ENCODE data around the gene P2RY8. TPM values are rescaled to one million over a fixed set of nuclear protein-coding genes. Genes with fewer than 3 reads are reported as not detected.

Gene P2RY8
- total and polyA plus RNA-seq, 2 of the 4 experiments (the other 2 are of a cell fraction): not detected

- no peak overlapping the region for H4K5ac ChIP-seq (ENCODE audit: low read depth, low read length)
- H3K36me3 ChIP-seq (ENCODE audit: control insufficient read depth, insufficient read depth, low read length): peaks cover 69% of the 10 kb centered on the region
- BruUV-seq (replicated peaks): no TSS peak
- no peak overlapping the region for H3K56ac ChIP-seq (ENCODE audit: extremely low read depth, insufficient read depth, low read length)
- H3K18ac ChIP-seq (ENCODE audit: low read depth, low read length): no peak overlapping the region
- POLR2A ChIA-PET (ENCODE audit: unreplicated experiment): no interaction called here
- H2AK5ac ChIP-seq (ENCODE audit: low read depth, low read length): no peak overlapping the region
- no peak overlapping the region for H3K14ac ChIP-seq (replicated peaks; ENCODE audit: low read depth, low read length)
- peak overlapping the region; percentile 55 for H2AK9ac ChIP-seq (replicated peaks; ENCODE audit: low read depth, low read length, poor library complexity)
- no peak overlapping the region for H3K27ac ChIP-seq (ENCODE audit: insufficient read depth, low read length)
- H3K23ac ChIP-seq (ENCODE audit: low read depth, low read length): no peak overlapping the region
- H2BK15ac ChIP-seq (ENCODE audit: low read depth, low read length): no peak overlapping the region
- CTCF ChIA-PET: no interaction called here
- no peak overlapping the region for H3K4me2 ChIP-seq (ENCODE audit: low read depth, low read length)
- TF ChIP-seq NFE2L2 (IDR thresholded peaks at IDR 0.05; ENCODE audit: low read depth, low read length): no peak
- no peak for TF ChIP-seq MAFK (IDR thresholded peaks at IDR 0.05; ENCODE audit: low read depth, low read length)
- no peak for TF ChIP-seq MXI1 (IDR thresholded peaks at IDR 0.05; ENCODE audit: borderline replicate concordance, low read depth, low read length)
- TF ChIP-seq CEBPB (IDR thresholded peaks at IDR 0.05; ENCODE audit: low read depth, low read length): no peak
- no peak for TF ChIP-seq RAD21 (IDR thresholded peaks at IDR 0.05; ENCODE audit: low read length)
- no peak for TF ChIP-seq FOS (IDR thresholded peaks at IDR 0.05; ENCODE audit: low read depth, low read length)
- no peak for TF ChIP-seq CHD1 (IDR thresholded peaks at IDR 0.05; ENCODE audit: low read depth, low read length)
- no peak for TF ChIP-seq ELK1 (IDR thresholded peaks at IDR 0.05; ENCODE audit: borderline replicate concordance, low read depth, low read length)
- TF ChIP-seq MAZ (IDR thresholded peaks at IDR 0.05; ENCODE audit: borderline replicate concordance, low read depth, low read length): no peak
- no peak for TF ChIP-seq RFX5 (IDR thresholded peaks at IDR 0.05; ENCODE audit: low read depth, low read length)
- TF ChIP-seq CTCF (conservative IDR thresholded peaks at IDR 0.05; ENCODE audit: low read depth, low read length): no peak
- TF ChIP-seq POLR2A (IDR thresholded peaks at IDR 0.05; ENCODE audit: low read depth, low read length): no peak
- H2BK120ac ChIP-seq (ENCODE audit: low read depth, low read length): no peak overlapping the region
- peaks cover 27% of the 10 kb centered on the region for H3K9me3 ChIP-seq (ENCODE audit: control insufficient read depth, insufficient read depth, low read length)
- no peak overlapping the region for H3K4me3 ChIP-seq (ENCODE audit: insufficient read depth, low read depth, low read length)
- dilution Hi-C loops (cut with HindIII; ENCODE audit: low sequenced_read_pairs, unreplicated experiment) (no loop called here), intact Hi-C loops (cut with micrococcal nuclease) (no loop called here), in situ Hi-C loops (cut with MboI; ENCODE audit: low sequenced_read_pairs) (no loop called here)
- H3K4ac ChIP-seq (ENCODE audit: low read depth, low read length): no peak overlapping the region
- DNase-seq: no peak
- H2BK5ac ChIP-seq (ENCODE audit: low read depth, low read length, poor library complexity, severe bottlenecking): no peak overlapping the region
- ATAC-seq (ENCODE audit: low read depth): peak; percentile 12
- H4K91ac ChIP-seq (ENCODE audit: insufficient read depth, low read depth, low read length): no peak overlapping the region
- 0 out of 2 replicates have a peak, but pooled peaks cover 6% of the 10 kb centered on the region for H3K9me1 ChIP-seq (ENCODE audit: insufficient read depth, low read length)
- no peak overlapping the region for H2BK20ac ChIP-seq (ENCODE audit: low read depth, low read length)
- H4K20me1 ChIP-seq (ENCODE audit: insufficient read depth, low read length): no peaks in the 10 kb centered on the region; the same call in 1 of the 2 replicates
- no peaks in the 10 kb centered on the region; a peak in 1 of 4 replicates for H3K79me1 ChIP-seq (ENCODE audit: low read depth in 1 of 2, low read length in 2 of 2)
- H3K27me3 ChIP-seq (ENCODE audit: control insufficient read depth, insufficient read depth, low read length): no peaks in the 10 kb centered on the region
- H4K8ac ChIP-seq (ENCODE audit: low read depth in 2 of 2, low read length in 2 of 2): no peak overlapping the region
- WGBS, 2 experiments (ENCODE audit: extremely low coverage in 2 of 2, insufficient read length in 1 of 2): no CpG with 5 or more reads among the region's 14 CpGs
- H3K4me1 ChIP-seq (ENCODE audit: control insufficient read depth, insufficient read depth, low read length): no peaks in the 10 kb centered on the region
- no peak overlapping the region for H3K9ac ChIP-seq (ENCODE audit: low read depth, low read length)
- no peak overlapping the region for H2AFZ ChIP-seq (replicated peaks; ENCODE audit: low read length, poor library complexity)
These were observed 116.6 kb downstream of the P2RY8 start for GRCh38 chrX:1420371-1420770.
